ENCODE data around the gene L3MBTL2. TPM values are rescaled to one million over a fixed set of nuclear protein-coding genes. Genes with fewer than 3 reads are reported as not detected.

Gene L3MBTL2
- total and polyA plus RNA-seq, 10 of the 15 experiments (the other 5 are each of a cell fraction or from before 2014, with no cell fraction given): 13.2 to 37.6 (median 28.2) TPM

DNA sequence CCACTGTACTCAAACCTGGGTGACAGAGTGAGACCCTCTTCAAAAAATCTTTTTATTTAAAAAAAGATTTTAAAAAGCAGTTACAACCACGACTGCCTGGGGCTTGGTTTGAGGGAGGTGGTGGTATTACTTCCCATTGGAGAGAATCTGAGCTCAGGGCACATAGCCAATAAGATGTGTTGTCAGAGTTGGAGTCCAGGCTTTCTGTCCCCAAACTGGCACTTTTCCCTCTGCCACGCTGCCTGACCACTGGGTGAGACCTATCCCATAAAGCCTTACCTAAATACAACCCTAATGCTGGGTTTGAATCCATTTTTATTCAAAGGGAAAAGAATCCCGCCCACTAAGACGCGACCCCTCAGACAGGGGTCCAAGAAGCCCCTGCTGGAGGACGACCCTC, 24.1 kb downstream of the L3MBTL2 start:
- Histone ChIP-seq H3K36me3 (ENCODE audit: control insufficient read depth in 2 of 2, insufficient read depth in 2 of 2, low read length in 1 of 2) (peaks cover 2 to 19% of the 10 kb centered on the region in 2 experiments), H3K9me3 (replicated peaks; ENCODE audit: control insufficient read depth, insufficient read depth, low read length) (no peaks in the 10 kb centered on the region), H3K27ac (ENCODE audit: control insufficient read depth, insufficient read depth) (no peak overlapping the region), H3K27me3 (replicated peaks in 1 of 2; ENCODE audit: control insufficient read depth in 2 of 2, insufficient read depth in 2 of 2, low read length in 1 of 2) (no peaks in the 10 kb centered on the region), H3K9ac (ENCODE audit: control insufficient read depth, insufficient read depth, low read length) (no peak overlapping the region), H3K4me1 (ENCODE audit: control insufficient read depth, insufficient read depth, low read length) (no peaks in the 10 kb centered on the region), H3K79me2 (ENCODE audit: control insufficient read depth, insufficient read depth, low read length) (no peaks in the 10 kb centered on the region), H3K4me3 (no peak overlapping the region), H3K4me2 (ENCODE audit: control insufficient read depth, insufficient read depth) (no peak overlapping the region), H2AFZ (ENCODE audit: control insufficient read depth, low read depth, low read length) (no peak overlapping the region), H4K20me1 (ENCODE audit: control insufficient read depth, insufficient read depth) (no peaks in the 10 kb centered on the region)
- TF ChIP-seq RB1 (IDR thresholded peaks at IDR 0.05; ENCODE audit: borderline replicate concordance): no peak
- TF ChIP-seq MYC (IDR thresholded peaks at IDR 0.05; ENCODE audit: insufficient read depth, insufficient read length, insufficient replicate concordance, low read length, severe bottlenecking): no peak
- no peak for TF ChIP-seq POLR2A (IDR thresholded peaks at IDR 0.05; ENCODE audit: low read depth, low read length)
- TF ChIP-seq EGR1 (IDR thresholded peaks at IDR 0.05; ENCODE audit: borderline replicate concordance in 1 of 2, low read depth in 2 of 2, low read length in 2 of 2): no peak
- TF ChIP-seq SUZ12 (IDR thresholded peaks at IDR 0.05; ENCODE audit: unreplicated experiment): no peak
- TF ChIP-seq, protein P1, sequence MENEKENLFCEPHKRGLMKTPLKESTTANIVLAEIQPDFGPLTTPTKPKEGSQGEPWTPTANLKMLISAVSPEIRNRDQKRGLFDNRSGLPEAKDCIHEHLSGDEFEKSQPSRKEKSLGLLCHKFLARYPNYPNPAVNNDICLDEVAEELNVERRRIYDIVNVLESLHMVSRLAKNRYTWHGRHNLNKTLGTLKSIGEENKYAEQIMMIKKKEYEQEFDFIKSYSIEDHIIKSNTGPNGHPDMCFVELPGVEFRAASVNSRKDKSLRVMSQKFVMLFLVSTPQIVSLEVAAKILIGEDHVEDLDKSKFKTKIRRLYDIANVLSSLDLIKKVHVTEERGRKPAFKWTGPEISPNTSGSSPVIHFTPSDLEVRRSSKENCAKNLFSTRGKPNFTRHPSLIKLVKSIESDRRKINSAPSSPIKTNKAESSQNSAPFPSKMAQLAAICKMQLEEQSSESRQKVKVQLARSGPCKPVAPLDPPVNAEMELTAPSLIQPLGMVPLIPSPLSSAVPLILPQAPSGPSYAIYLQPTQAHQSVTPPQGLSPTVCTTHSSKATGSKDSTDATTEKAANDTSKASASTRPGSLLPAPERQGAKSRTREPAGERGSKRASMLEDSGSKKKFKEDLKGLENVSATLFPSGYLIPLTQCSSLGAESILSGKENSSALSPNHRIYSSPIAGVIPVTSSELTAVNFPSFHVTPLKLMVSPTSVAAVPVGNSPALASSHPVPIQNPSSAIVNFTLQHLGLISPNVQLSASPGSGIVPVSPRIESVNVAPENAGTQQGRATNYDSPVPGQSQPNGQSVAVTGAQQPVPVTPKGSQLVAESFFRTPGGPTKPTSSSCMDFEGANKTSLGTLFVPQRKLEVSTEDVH (IDR thresholded peaks at IDR 0.05; ENCODE audit: low read depth, partially characterized antibody): no peak
- TF ChIP-seq, protein P2, sequence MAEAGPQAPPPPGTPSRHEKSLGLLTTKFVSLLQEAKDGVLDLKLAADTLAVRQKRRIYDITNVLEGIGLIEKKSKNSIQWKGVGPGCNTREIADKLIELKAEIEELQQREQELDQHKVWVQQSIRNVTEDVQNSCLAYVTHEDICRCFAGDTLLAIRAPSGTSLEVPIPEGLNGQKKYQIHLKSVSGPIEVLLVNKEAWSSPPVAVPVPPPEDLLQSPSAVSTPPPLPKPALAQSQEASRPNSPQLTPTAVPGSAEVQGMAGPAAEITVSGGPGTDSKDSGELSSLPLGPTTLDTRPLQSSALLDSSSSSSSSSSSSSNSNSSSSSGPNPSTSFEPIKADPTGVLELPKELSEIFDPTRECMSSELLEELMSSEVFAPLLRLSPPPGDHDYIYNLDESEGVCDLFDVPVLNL (IDR thresholded peaks at IDR 0.05; ENCODE audit: low read depth, low read length): no peak
- TF ChIP-seq IRF4 (IDR thresholded peaks at IDR 0.05; ENCODE audit: low read depth, low read length): no peak
- POLR2A ChIA-PET: no interaction called here
- CTCF ChIA-PET: no interaction called here
- DNase-seq (ENCODE audit: low read depth, low spot score) (no peak), FAIRE-seq (no peak), ATAC-seq (no peak)
- SMC1A ChIA-PET (ENCODE audit: uncharacterized antibody, unreplicated experiment): no interaction called here
- 80% methylated on average over 6 of the region's 6 CpGs for WGBS (ENCODE audit: insufficient coverage, insufficient replicate concordance, low lambda C conversion rate, missing lambda C conversion rate)
- BruUV-seq (replicated peaks): no TSS peak
- in situ Hi-C loops (cut with MboI): no loop called here
- intact Hi-C loops (cut with micrococcal nuclease; ENCODE audit: unreplicated experiment): no loop called here
- RAD21 ChIA-PET (ENCODE audit: unreplicated experiment): no interaction called here

Measured in GM12878 (cell line).